Measurements from ENCODE around the gene TBL3.

DNA sequence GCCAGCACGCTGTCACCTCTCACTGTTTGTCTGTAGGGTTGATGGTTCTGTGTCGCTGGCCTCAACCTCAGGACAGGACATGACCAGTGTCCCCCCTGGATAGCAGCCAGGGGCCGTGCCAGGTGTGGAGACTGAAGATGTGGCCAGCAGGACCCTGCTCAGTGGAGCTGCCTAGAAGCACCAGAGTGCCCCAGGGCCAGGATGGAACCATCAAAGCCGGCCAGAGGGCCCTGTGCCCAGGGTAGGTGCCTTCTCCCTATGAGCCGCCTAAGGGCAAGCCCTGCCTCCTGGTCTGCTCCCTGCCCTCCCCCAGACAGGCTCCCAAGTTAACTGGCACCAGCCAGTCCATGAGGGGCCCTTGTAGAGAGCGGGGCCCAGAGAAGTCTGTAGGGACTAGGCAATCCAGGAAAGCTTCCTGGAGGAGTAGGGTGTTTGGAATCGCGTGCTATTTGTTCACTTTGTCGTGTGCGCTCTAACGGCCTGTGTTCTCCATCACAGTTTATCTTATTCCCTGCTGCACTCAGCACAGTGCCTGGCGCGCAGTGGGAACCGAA lies 13.1 kb upstream of the TBL3 start:
- TF ChIP-seq POLR2A (IDR thresholded peaks at IDR 0.05) (no peak), CTCF (IDR thresholded peaks at IDR 0.05) (no peak)
